ENCODE data around the gene GJC3. TPM values are rescaled to one million over a fixed set of nuclear protein-coding genes. Genes with fewer than 3 reads are reported as not detected.
A peak's percentile ranks its signal among the peaks of the same experiment; 100 is the strongest.

GJC3 gene
- total and polyA plus RNA-seq, 2 of the 13 experiments (the other 11 are each of a cell fraction or from before 2014, with no cell fraction given) = 0.75 to 1.4 TPM

DNA sequence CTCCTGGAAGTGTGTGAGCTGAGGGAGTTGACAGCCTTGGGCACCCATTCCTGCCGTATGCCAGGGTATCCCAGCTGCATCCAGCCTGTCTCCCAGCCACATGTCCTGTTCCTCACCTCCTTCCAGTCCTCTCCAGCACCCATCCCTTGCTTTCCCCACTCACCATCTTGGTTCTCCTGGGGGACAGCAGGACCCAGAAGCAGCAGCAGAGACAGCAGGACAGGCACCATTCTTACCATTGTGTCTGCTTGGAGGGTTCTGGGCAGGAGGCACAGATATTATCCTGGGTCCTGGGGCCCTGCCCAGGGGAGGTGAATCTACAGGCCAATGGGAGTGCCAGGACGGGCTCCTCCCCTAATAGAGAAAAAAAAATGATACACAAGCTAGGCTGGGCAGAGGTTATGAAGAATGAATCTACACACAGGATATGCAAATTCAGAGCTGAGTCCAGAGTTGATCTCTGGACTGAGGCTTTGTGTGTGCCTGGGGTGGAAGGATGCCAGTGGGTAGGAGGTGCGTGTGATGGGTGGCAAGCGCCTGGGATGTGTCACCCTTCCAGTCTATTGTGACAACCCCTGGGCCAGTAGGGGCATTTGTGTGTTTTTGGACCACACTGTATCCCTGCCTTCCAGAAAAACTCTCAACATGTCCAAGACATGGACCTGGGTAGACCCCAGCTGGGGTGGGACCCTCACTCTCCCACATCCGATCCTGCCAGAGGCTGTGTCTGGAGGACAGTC is 46.5 kb upstream of the GJC3 start, which contains the start of gene AZGP1:
Gene AZGP1 (minus strand): TSS at position 250 of the 740 bp plus-strand sequence. CDS start 11 bp downstream, at position 239.
- Histone ChIP-seq H3K36me3 (replicated peaks in 1 of 2; ENCODE audit: control insufficient read depth in 1 of 2, insufficient read depth in 2 of 2, low read length in 2 of 2) (peaks cover 5 to 7% of the 10 kb centered on the region in 2 experiments; a peak in 3 of 5 replicates), H3K27me3 (ENCODE audit: control insufficient read depth in 1 of 2, insufficient read depth in 2 of 2, low read length in 2 of 2) (no peaks in the 10 kb centered on the region; a peak in 1 of 5 replicates), H3K9ac (ENCODE audit: insufficient read depth, low read depth, low read length) (peak within 1 kb of the TSS; percentile 73), H4K20me1 (ENCODE audit: insufficient read depth, low read length) (no peaks in the 10 kb centered on the region), H3K79me2 (ENCODE audit: insufficient read depth, low read length) (peaks cover 4% of the 10 kb centered on the region), H3K27ac (ENCODE audit: extremely low read length, insufficient read depth, low read length) (peak within 1 kb of the TSS; percentile 74), H2AFZ (ENCODE audit: low read length) (peak within 1 kb of the TSS; percentile 28), H3K4me1 (ENCODE audit: insufficient read depth, low read length) (peaks cover 57% of the 10 kb centered on the region), H3K4me2 (ENCODE audit: low read depth, low read length) (peak within 1 kb of the TSS; percentile 73), H3K9me3 (ENCODE audit: low read length) (no peaks in the 10 kb centered on the region), H3K4me3 (replicated peaks in 1 of 3; ENCODE audit: insufficient read depth in 1 of 3, low read depth in 2 of 3, low read length in 3 of 3) (peak within 1 kb of the TSS; percentile 62 to 80 (median 66))
- ChIA-PET CTCF (ENCODE audit: low intra/inter-chr PET ratio, low total read pairs) (no interaction called here), POLR2A (interaction anchor here (0.6 to 1.7 kb wide), 22 partner anchors 15 to 567 kb away, joined by 3 to 38 read pairs (median 5); partner anchors contain the start of genes BUD31, GJC3, TRIM4 and ZNF394)
- ATAC-seq = peak; percentile 82
- BruUV-seq (replicated peaks) = no TSS peak
- FAIRE-seq = peak; percentile 68
- peak; percentile 95 for DNase-seq (ENCODE audit: low spot score)
- in situ Hi-C loops (cut with HindIII; ENCODE audit: extremely low pct_ligation_motif_present, low pct_unique_long_range_greater_than_20kb) (no loop called here), intact Hi-C loops (cut with micrococcal nuclease; ENCODE audit: unreplicated experiment) (loop anchor here (5.0 kb wide), 1 partner anchor 76 kb away; no protein-coding TSS in a partner anchor)
- WGBS (ENCODE audit: low lambda C conversion rate) = 6% methylated on average over 4 of the region's 5 CpGs
- TF ChIP-seq, protein P1, sequence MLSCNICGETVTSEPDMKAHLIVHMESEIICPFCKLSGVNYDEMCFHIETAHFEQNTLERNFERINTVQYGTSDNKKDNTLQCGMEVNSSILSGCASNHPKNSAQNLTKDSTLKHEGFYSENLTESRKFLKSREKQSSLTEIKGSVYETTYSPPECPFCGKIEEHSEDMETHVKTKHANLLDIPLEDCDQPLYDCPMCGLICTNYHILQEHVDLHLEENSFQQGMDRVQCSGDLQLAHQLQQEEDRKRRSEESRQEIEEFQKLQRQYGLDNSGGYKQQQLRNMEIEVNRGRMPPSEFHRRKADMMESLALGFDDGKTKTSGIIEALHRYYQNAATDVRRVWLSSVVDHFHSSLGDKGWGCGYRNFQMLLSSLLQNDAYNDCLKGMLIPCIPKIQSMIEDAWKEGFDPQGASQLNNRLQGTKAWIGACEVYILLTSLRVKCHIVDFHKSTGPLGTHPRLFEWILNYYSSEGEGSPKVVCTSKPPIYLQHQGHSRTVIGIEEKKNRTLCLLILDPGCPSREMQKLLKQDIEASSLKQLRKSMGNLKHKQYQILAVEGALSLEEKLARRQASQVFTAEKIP (CRISPR knock-in tag; IDR thresholded peaks at IDR 0.05; ENCODE audit: borderline replicate concordance) = no peak
- TF ChIP-seq ZNF577 (CRISPR knock-in tag; IDR thresholded peaks at IDR 0.05; ENCODE audit: borderline replicate concordance, low read depth) (no peak), ELF3 (CRISPR knock-in tag; IDR thresholded peaks at IDR 0.05) (no peak), ZNF879 (CRISPR knock-in tag; IDR thresholded peaks at IDR 0.05) (no peak), ZSCAN22 (CRISPR knock-in tag; IDR thresholded peaks at IDR 0.05) (no peak), ZSCAN31 (CRISPR knock-in tag; IDR thresholded peaks at IDR 0.05; ENCODE audit: low read depth) (no peak), TAF1 (CRISPR knock-in tag; IDR thresholded peaks at IDR 0.05) (peak; percentile 59; the same call in 1 of the 2 replicates), MBNL3 (CRISPR knock-in tag; conservative IDR thresholded peaks at IDR 0.05) (no peak), ZNF282 (IDR thresholded peaks at IDR 0.05; ENCODE audit: partially characterized antibody) (no peak), NFYB (CRISPR knock-in tag; IDR thresholded peaks at IDR 0.05) (peak; percentile 70), ZNF44 (CRISPR knock-in tag; IDR thresholded peaks at IDR 0.05) (no peak), SOX6 (IDR thresholded peaks at IDR 0.05) (no peak), SOX6 (CRISPR knock-in tag; IDR thresholded peaks at IDR 0.05) (peak; percentile 66), ZBTB7B (CRISPR knock-in tag; IDR thresholded peaks at IDR 0.05) (no peak), ZNF672 (CRISPR knock-in tag; IDR thresholded peaks at IDR 0.05) (no peak)
- TF ChIP-seq, protein P2, sequence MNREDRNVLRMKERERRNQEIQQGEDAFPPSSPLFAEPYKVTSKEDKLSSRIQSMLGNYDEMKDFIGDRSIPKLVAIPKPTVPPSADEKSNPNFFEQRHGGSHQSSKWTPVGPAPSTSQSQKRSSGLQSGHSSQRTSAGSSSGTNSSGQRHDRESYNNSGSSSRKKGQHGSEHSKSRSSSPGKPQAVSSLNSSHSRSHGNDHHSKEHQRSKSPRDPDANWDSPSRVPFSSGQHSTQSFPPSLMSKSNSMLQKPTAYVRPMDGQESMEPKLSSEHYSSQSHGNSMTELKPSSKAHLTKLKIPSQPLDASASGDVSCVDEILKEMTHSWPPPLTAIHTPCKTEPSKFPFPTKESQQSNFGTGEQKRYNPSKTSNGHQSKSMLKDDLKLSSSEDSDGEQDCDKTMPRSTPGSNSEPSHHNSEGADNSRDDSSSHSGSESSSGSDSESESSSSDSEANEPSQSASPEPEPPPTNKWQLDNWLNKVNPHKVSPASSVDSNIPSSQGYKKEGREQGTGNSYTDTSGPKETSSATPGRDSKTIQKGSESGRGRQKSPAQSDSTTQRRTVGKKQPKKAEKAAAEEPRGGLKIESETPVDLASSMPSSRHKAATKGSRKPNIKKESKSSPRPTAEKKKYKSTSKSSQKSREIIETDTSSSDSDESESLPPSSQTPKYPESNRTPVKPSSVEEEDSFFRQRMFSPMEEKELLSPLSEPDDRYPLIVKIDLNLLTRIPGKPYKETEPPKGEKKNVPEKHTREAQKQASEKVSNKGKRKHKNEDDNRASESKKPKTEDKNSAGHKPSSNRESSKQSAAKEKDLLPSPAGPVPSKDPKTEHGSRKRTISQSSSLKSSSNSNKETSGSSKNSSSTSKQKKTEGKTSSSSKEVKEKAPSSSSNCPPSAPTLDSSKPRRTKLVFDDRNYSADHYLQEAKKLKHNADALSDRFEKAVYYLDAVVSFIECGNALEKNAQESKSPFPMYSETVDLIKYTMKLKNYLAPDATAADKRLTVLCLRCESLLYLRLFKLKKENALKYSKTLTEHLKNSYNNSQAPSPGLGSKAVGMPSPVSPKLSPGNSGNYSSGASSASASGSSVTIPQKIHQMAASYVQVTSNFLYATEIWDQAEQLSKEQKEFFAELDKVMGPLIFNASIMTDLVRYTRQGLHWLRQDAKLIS (CRISPR knock-in tag; IDR thresholded peaks at IDR 0.05) = no peak
- TF ChIP-seq, protein P3, sequence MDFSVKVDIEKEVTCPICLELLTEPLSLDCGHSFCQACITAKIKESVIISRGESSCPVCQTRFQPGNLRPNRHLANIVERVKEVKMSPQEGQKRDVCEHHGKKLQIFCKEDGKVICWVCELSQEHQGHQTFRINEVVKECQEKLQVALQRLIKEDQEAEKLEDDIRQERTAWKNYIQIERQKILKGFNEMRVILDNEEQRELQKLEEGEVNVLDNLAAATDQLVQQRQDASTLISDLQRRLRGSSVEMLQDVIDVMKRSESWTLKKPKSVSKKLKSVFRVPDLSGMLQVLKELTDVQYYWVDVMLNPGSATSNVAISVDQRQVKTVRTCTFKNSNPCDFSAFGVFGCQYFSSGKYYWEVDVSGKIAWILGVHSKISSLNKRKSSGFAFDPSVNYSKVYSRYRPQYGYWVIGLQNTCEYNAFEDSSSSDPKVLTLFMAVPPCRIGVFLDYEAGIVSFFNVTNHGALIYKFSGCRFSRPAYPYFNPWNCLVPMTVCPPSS (IDR thresholded peaks at IDR 0.05) = no peak

All from HepG2 (cell line).